ENCODE measurements around the gene MANBA.
"Not testable (repeated sequence)": the region's sequence is repeated elsewhere in the genome, so short reads cannot be mapped to it uniquely, and the experiment has no call there.

MANBA gene

GRCh38 chr4:102718833-102719575 lies 41.8 kb downstream of the MANBA start:
- DNase-seq: not testable (repeated sequence)

GRCh38 chr4:102717448-102718092 lies 43.2 kb downstream of the MANBA start:
- DNase-seq: no peak

GRCh38 chr4:102715057-102715456 lies 45.7 kb downstream of the MANBA start:
- no peak for DNase-seq

GRCh38 chr4:102713774-102714173 lies 47.0 kb downstream of the MANBA start:
- DNase-seq: not testable (repeated sequence)

- peak; percentile 44 for DNase-seq
These were observed 47.7 kb downstream of the MANBA start for GRCh38 chr4:102713096-102713495.

GRCh38 chr4:102710986-102711385 lies 49.8 kb downstream of the MANBA start:
- DNase-seq: no peak

GRCh38 chr4:102709060-102709459 lies 51.7 kb downstream of the MANBA start:
- DNase-seq: not testable (repeated sequence)

GRCh38 chr4:102707150-102707549 lies 53.6 kb downstream of the MANBA start:
- no peak for DNase-seq

- DNase-seq: no peak
These were observed 55.3 kb downstream of the MANBA start for GRCh38 chr4:102705391-102705935.

GRCh38 chr4:102696758-102697157 lies 64.0 kb downstream of the MANBA start:
- no peak for DNase-seq

GRCh38 chr4:102694791-102695190 lies 66.0 kb downstream of the MANBA start:
- DNase-seq: no peak

- no peak for DNase-seq
These were observed 66.9 kb downstream of the MANBA start for GRCh38 chr4:102693861-102694260.

- DNase-seq: no peak
These were observed 67.4 kb downstream of the MANBA start for GRCh38 chr4:102693262-102693850.

- DNase-seq: no peak
These were observed 68.3 kb downstream of the MANBA start for GRCh38 chr4:102692474-102692873.

- no peak for DNase-seq
These were observed 72.8 kb downstream of the MANBA start for GRCh38 chr4:102687982-102688433.

- DNase-seq: peak; percentile 24
These were observed 73.3 kb downstream of the MANBA start for GRCh38 chr4:102687373-102687981.

GRCh38 chr4:102685768-102686167 lies 75.0 kb downstream of the MANBA start:
- no peak for DNase-seq

GRCh38 chr4:102684610-102685052 lies 76.1 kb downstream of the MANBA start:
- DNase-seq: peak; percentile 50

GRCh38 chr4:102683881-102684609 lies 76.7 kb downstream of the MANBA start:
- peak; percentile 57 for DNase-seq

GRCh38 chr4:102678695-102679335 lies 82.0 kb downstream of the MANBA start:
- DNase-seq: no peak

GRCh38 chr4:102678107-102678506 lies 82.7 kb downstream of the MANBA start:
- DNase-seq: no peak

- DNase-seq: peak; percentile 69
These were observed 85.6 kb downstream of the MANBA start for GRCh38 chr4:102675141-102675540.

Measured in fibroblast of skin of abdomen (primary cell).